ENCODE results near the gene ZNF841. TPM values are rescaled to one million over a fixed set of nuclear protein-coding genes. Genes with fewer than 3 reads are reported as not detected.
"Not testable (repeated sequence)": the region's sequence is repeated elsewhere in the genome, so short reads cannot be mapped to it uniquely, and the experiment has no call there.

Gene ZNF841
- total RNA-seq, 1 experiment from 2014 or later = 23.3 TPM

DNA sequence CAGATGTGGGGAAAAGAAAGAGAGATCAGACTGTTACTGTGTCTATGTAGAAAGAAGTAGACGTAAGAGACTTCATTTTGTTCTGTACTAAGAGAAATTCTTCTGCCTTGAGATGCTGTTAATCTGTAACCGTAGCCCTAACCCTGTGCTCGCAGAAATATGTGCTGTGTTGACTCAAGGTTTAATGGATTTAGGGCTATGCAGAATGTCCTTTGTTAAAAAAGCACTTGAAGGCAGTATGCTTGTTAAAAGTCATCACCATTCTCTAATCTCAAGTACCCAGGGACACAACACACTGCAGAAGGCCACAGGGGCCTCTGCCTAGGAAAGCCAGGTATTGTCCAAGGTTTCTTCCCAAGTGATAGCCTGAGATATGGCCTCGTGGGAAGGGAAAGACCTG lies 71.1 kb downstream of the ZNF841 start:
- H3K36me3 Mint-ChIP-seq (ENCODE audit: insufficient read depth in 1 of 3, low read depth in 3 of 3) = peaks cover 62 to 76% (median 71%) of the 10 kb centered on the region in 3 experiments
- H3K4me3 Mint-ChIP-seq; H4K91ac ChIP-seq (ENCODE audit: insufficient read length, low read depth, low read length); H3K27me3 ChIP-seq (ENCODE audit: insufficient read depth, low read length); H4K8ac ChIP-seq (replicated peaks; ENCODE audit: insufficient read length, low read depth, low read length); DNase-seq; H3K14ac ChIP-seq (ENCODE audit: insufficient read depth, low read length); H3K27me3 Mint-ChIP-seq (ENCODE audit: low read depth); H3K4me2 ChIP-seq (ENCODE audit: insufficient read depth, insufficient read length, low read length); H3K4ac ChIP-seq (ENCODE audit: low read depth, low read length); H2BK20ac ChIP-seq (ENCODE audit: low read depth, low read length, poor library complexity, severe bottlenecking); H3K27ac ChIP-seq (ENCODE audit: insufficient read length, low read depth, low read length); H4K5ac ChIP-seq (ENCODE audit: insufficient read length, low read depth, low read length); H3K9ac ChIP-seq (ENCODE audit: extremely low read depth, insufficient read length, low read length); H3K23me2 ChIP-seq (ENCODE audit: insufficient read length, low read depth, low read length, poor library complexity, severe bottlenecking); H3T11ph ChIP-seq (ENCODE audit: low read length); H2BK15ac ChIP-seq (ENCODE audit: low read depth, low read length); H4K20me1 ChIP-seq (ENCODE audit: control insufficient read depth, insufficient read depth, insufficient read length); H2BK12ac ChIP-seq (ENCODE audit: insufficient read length, low read depth, low read length); H3K18ac ChIP-seq (ENCODE audit: insufficient read length, low read depth, low read length); H3K23ac ChIP-seq (ENCODE audit: insufficient read length, low read depth, low read length); H3K4me1 ChIP-seq (ENCODE audit: insufficient read depth, low read length); H2AFZ ChIP-seq (ENCODE audit: low read length); H3K9me3 ChIP-seq (ENCODE audit: control insufficient read depth, low read depth, low read length); H3K27ac Mint-ChIP-seq; H3K79me1 ChIP-seq (ENCODE audit: insufficient read depth, low read depth, low read length, poor library complexity, severe bottlenecking); H3K79me2 ChIP-seq (ENCODE audit: insufficient read depth, low read length); H2AK5ac ChIP-seq (ENCODE audit: insufficient read length, low read length); H3K56ac ChIP-seq (ENCODE audit: insufficient read length, low read depth, low read length); H2BK5ac ChIP-seq (ENCODE audit: insufficient read length, low read length); H2BK120ac ChIP-seq (ENCODE audit: low read depth, low read length, poor library complexity, severe bottlenecking): not testable (repeated sequence)
- H3K9me3 Mint-ChIP-seq = peaks cover 7 to 34% of the 10 kb centered on the region in 2 experiments; a peak in 4 of 5 replicates
- H3K4me1 Mint-ChIP-seq = peaks cover 15% of the 10 kb centered on the region in 2 experiments
- no CpG with 5 or more reads among the region's 4 CpGs for WGBS (ENCODE audit: extremely low coverage, insufficient read length, low lambda C conversion rate)

Measured in H9 (cell line).